ENCODE results near the gene HNRNPR. TPM values are rescaled to one million over a fixed set of nuclear protein-coding genes. Genes with fewer than 3 reads are reported as not detected.

Gene HNRNPR
- total RNA-seq, 1 experiment from 2014 or later: 300 TPM

DNA sequence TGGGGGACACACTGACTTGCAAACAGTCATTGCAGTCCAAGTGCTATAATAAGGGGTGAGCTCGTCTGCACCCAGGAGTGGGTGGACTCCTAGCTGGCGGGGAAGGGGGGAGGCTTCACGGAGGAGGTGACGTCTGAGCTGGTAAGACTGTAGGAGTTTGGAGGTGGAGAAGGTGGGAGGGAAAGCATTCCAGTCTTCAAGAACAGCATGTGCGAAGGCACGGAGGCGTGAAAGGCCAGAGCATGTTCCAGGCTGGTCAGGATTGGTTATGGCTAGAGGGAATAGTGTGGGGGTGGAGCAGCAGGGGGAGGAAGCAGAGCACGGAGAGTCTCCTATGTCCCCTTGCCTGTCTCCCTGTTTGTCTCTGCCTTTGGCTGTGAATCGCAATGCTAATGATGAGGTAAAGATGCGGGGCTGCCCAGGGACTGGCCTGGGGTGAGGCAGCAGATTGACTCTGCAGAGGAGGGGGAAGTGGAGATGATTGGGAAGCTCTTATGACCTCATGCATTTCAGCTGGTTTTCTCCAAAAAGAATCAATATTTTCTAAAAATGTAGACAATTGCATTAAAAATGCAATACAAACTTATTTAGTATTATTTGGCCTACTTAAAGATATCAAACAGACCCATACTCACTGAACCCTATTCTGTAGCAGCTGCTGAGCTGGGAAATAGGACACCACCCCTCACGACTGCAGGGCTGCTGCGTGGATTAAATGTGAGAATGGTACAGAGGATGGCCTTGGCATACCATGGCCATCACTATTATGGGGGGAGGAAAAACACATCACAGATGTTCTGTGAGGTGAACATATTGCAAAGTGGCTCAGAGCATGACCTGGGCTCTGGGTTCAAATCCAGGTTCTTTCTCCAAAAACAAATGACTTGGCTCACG lies 28.1 kb upstream of the HNRNPR start:
- intact Hi-C loops (cut with micrococcal nuclease; ENCODE audit: unreplicated experiment): no loop called here
- CTCF ChIA-PET: no interaction called here
- no peaks in the 10 kb centered on the region for H3K27me3 ChIP-seq (replicated peaks; ENCODE audit: insufficient read depth, low read depth, low read length, poor library complexity)
- POLR2A ChIA-PET (ENCODE audit: low non-redundant PET): interaction anchor here (0.6 kb wide), 1 partner anchor 28 kb away, joined by 13 read pairs; the partner anchor contains the start of gene HNRNPR
- no TSS peak for BruUV-seq (replicated peaks)
- no peaks in the 10 kb centered on the region for H3K36me3 ChIP-seq (ENCODE audit: insufficient read depth, low read length, poor library complexity, severe bottlenecking)
- H3K4me1 ChIP-seq (ENCODE audit: insufficient read depth, low read length, poor library complexity, severe bottlenecking): peaks cover 29% of the 10 kb centered on the region
- peak overlapping the region; percentile 1 for H3K27ac ChIP-seq (ENCODE audit: low read depth, low read length, poor library complexity, severe bottlenecking)
- no peak for TF ChIP-seq EZH2 (IDR thresholded peaks at IDR 0.05; ENCODE audit: borderline replicate concordance, low read depth, low read length, poor library complexity, severe bottlenecking)
- TF ChIP-seq, protein P1, sequence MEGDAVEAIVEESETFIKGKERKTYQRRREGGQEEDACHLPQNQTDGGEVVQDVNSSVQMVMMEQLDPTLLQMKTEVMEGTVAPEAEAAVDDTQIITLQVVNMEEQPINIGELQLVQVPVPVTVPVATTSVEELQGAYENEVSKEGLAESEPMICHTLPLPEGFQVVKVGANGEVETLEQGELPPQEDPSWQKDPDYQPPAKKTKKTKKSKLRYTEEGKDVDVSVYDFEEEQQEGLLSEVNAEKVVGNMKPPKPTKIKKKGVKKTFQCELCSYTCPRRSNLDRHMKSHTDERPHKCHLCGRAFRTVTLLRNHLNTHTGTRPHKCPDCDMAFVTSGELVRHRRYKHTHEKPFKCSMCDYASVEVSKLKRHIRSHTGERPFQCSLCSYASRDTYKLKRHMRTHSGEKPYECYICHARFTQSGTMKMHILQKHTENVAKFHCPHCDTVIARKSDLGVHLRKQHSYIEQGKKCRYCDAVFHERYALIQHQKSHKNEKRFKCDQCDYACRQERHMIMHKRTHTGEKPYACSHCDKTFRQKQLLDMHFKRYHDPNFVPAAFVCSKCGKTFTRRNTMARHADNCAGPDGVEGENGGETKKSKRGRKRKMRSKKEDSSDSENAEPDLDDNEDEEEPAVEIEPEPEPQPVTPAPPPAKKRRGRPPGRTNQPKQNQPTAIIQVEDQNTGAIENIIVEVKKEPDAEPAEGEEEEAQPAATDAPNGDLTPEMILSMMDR (conservative IDR thresholded peaks at IDR 0.05; ENCODE audit: low read depth, low read length): no peak
- H3K9me3 ChIP-seq (ENCODE audit: low read depth, low read length, poor library complexity, severe bottlenecking): no peaks in the 10 kb centered on the region
- DNase-seq (ENCODE audit: low spot score): no peak
- no peak overlapping the region for H3K4me3 ChIP-seq (ENCODE audit: low read depth, low read length, poor library complexity, severe bottlenecking)

DNA sequence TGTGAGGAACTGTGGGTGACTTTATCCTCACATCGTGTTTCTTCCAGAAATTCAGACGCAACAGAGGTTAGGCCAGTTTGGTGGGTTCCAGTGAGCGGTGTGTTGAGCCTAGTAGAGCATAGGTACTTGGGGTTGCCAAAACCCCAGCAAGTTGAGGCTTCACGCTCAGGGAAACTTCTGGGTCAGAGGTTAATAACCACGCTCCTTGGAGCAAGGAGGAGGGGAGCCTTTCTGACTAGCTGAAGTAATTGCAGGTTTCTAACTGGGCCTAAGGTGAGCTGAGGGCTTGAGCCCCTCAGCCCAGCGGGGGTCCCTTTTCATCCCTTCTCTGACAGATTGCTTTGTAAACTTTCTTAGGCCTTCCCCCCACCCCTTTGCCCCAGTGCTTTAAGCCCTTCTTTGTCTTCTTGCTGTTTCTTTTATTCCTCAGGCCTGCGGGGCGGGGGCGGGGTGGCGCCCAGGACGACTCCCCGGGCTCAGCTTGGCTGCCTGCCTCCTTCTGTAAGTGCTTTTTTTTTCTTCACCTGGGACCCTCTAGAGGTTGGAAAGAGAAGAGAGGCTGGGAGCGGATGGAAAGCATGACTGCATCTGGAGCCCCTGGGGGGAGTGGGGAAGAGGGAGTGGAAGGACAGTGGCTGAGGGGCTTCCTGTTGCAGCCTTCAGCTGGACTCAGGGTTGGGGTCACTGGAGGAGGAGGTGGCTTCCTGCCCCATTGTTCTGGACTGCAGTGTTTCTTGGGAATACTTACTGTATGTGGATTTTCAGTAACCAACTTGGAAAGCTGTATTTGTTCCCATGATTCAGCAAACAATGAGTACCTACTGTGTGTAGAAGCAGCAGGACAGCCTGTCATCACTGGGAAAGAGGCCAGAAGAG lies 26.9 kb upstream of the HNRNPR start:
- Histone ChIP-seq H3K27me3 (replicated peaks; ENCODE audit: insufficient read depth, low read depth, low read length, poor library complexity) (no peaks in the 10 kb centered on the region), H3K4me3 (ENCODE audit: low read depth, low read length, poor library complexity, severe bottlenecking) (peak overlapping the region; percentile 75), H3K4me1 (ENCODE audit: insufficient read depth, low read length, poor library complexity, severe bottlenecking) (peaks cover 24% of the 10 kb centered on the region), H3K9me3 (ENCODE audit: low read depth, low read length, poor library complexity, severe bottlenecking) (peaks cover 3% of the 10 kb centered on the region), H3K36me3 (ENCODE audit: insufficient read depth, low read length, poor library complexity, severe bottlenecking) (peaks cover 11% of the 10 kb centered on the region), H3K27ac (ENCODE audit: low read depth, low read length, poor library complexity, severe bottlenecking) (peak overlapping the region; percentile 98)
- ChIA-PET POLR2A (ENCODE audit: low non-redundant PET) (interaction anchor here (0.8 kb wide), 1 partner anchor 321 kb away, joined by 3 read pairs; the partner anchor contains the start of gene RPL11), CTCF (no interaction called here)
- intact Hi-C loops (cut with micrococcal nuclease; ENCODE audit: unreplicated experiment): no loop called here
- no peak for TF ChIP-seq EZH2 (IDR thresholded peaks at IDR 0.05; ENCODE audit: borderline replicate concordance, low read depth, low read length, poor library complexity, severe bottlenecking)
- TF ChIP-seq, protein P1 (conservative IDR thresholded peaks at IDR 0.05; ENCODE audit: low read depth, low read length): peak; percentile 17; the same call in 1 of the 2 replicates
- no TSS peak for BruUV-seq (replicated peaks)
- peak; percentile 67 for DNase-seq (ENCODE audit: low spot score)

DNA sequence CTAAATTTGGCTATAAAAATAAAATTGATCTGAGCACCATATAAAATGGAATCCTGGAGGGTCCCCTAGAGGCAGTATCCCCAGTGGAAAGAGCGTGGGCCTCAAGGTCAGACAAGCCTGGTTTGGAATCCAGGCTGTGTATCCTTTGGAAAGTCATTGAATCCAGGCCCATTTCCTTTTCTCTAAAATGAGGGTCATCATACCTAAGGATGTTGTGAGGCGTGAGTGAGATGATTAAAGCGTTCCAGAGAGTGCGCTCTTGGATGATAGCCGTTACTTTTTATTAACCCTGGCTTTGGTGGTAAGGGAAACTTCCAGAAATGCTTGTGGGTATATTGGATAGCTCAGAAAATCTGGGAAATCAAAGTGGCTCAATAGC lies 26.2 kb upstream of the HNRNPR start:
- peaks cover 17% of the 10 kb centered on the region for H3K36me3 ChIP-seq (ENCODE audit: insufficient read depth, low read length, poor library complexity, severe bottlenecking)
- no peak for TF ChIP-seq EZH2 (IDR thresholded peaks at IDR 0.05; ENCODE audit: borderline replicate concordance, low read depth, low read length, poor library complexity, severe bottlenecking)
- TF ChIP-seq, protein P1 (conservative IDR thresholded peaks at IDR 0.05; ENCODE audit: low read depth, low read length): no peak
- CTCF ChIA-PET: interaction anchor here (1.1 kb wide), 1 partner anchor 33 kb away, joined by 6 read pairs; no protein-coding TSS in a partner anchor
- no peaks in the 10 kb centered on the region for H3K27me3 ChIP-seq (replicated peaks; ENCODE audit: insufficient read depth, low read depth, low read length, poor library complexity)
- DNase-seq (ENCODE audit: low spot score): no peak
- no TSS peak for BruUV-seq (replicated peaks)
- peak overlapping the region; percentile 75 for H3K4me3 ChIP-seq (ENCODE audit: low read depth, low read length, poor library complexity, severe bottlenecking)
- H3K27ac ChIP-seq (ENCODE audit: low read depth, low read length, poor library complexity, severe bottlenecking): peak overlapping the region; percentile 98
- H3K4me1 ChIP-seq (ENCODE audit: insufficient read depth, low read length, poor library complexity, severe bottlenecking): peaks cover 24% of the 10 kb centered on the region
- peaks cover 4% of the 10 kb centered on the region for H3K9me3 ChIP-seq (ENCODE audit: low read depth, low read length, poor library complexity, severe bottlenecking)
- intact Hi-C loops (cut with micrococcal nuclease; ENCODE audit: unreplicated experiment): no loop called here
- POLR2A ChIA-PET (ENCODE audit: low non-redundant PET): no interaction called here
